ENCODE data around the gene ZNF618.

Gene ZNF618

DNA sequence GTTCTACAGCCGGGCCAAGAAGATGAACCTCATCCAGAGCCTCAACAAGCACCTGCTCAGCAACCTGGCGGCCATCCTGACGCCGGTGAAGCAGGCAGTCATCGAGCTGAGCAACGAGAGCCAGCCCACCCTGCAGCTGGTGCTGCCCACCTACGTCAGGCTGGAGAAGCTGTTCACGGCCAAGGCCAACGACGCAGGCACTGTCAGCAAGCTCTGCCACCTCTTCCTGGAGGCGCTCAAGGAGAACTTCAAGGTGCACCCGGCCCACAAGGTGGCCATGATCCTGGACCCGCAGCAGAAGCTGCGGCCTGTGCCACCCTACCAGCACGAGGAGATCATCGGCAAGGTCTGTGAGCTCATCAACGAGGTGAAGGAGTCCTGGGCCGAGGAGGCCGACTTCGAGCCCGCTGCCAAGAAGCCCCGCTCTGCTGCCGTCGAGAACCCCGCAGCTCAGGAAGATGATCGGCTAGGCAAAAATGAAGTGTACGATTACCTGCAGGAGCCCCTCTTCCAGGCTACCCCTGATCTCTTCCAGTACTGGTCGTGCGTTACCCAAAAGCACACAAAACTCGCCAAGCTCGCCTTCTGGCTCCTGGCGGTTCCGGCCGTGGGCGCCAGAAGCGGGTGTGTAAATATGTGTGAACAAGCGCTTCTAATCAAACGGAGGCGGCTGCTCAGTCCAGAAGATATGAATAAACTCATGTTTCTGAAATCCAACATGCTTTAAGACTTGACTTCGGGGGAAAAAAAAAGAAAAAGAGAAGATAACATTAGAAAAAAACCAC lies 173.5 kb downstream of the ZNF618 start:
- no peak for FAIRE-seq

GRCh38 chr9:114050226-114050568 lies 174.1 kb downstream of the ZNF618 start:
- no peak for FAIRE-seq

- FAIRE-seq, result no peak
Measured at GRCh38 chr9:114050646-114051045, 174.5 kb downstream of the ZNF618 start.

GRCh38 chr9:114051281-114051680 lies 175.2 kb downstream of the ZNF618 start:
- FAIRE-seq, result no peak

- FAIRE-seq, result no peak
Measured at GRCh38 chr9:114051706-114052105, 175.6 kb downstream of the ZNF618 start.

DNA sequence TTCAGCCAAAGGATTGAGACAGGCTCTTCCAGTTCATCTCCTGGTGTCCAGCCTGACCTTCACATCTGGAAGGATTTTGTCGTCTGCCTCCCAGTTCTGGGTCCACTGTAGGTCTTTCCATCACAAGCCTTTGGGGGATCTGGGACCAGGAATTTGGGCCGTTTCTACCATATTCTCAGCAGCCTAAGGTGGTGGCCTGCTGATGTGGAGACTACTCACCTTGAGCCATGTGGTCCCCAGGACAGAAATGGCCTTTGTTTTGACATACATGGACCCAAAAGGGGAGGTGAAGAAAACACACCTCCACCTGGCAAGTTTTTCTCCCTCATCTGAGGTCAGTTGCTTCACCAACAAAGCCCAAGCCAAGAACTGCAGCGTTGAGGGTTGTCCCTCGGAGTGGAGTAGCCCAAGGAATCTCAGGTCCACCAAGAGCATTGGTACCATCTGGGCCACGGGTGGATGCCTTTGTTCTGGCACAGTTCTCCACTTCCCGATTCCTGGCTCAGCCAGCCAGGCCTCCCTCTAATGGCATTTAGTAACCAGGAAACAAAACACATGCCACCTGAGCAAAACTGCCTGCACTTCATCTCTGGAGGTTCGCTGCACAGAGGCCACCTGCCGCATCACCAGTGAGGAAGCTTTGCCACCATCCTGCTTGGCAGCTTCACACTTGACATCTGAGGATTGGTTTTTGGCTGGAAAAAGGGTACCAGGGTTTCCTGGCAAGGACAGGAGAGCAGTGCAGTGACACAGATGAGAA lies 177.3 kb downstream of the ZNF618 start:
- no peak for FAIRE-seq

DNA sequence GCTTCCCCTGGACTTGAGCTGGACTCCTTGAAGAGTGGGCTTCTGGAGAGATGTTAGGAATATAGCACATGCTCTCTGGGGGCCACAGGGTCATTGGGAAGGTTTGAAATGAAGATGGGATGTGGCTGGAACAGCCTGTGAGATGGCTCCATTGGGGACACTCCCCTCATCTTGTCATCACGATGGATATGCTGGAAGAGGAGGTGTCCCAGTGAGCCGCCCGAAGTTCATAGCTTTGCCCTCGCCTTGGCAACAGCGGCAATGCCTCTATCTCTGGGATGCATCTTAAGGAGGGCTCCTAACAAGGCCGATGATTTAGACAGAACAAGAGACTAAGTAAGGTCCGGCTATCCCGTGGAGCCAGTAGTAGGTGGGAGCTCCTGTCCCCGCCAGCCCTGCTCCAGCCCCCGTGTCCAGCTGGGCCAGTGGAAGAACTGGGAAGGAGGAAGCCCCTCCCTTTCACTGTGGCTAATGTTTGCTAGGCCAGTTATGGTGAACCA lies 178.1 kb downstream of the ZNF618 start:
- FAIRE-seq, result no peak

- no peak for FAIRE-seq
Measured at GRCh38 chr9:114055061-114055460, 179.0 kb downstream of the ZNF618 start.

- no peak for FAIRE-seq
Measured at GRCh38 chr9:114055894-114056293, 179.8 kb downstream of the ZNF618 start.

DNA sequence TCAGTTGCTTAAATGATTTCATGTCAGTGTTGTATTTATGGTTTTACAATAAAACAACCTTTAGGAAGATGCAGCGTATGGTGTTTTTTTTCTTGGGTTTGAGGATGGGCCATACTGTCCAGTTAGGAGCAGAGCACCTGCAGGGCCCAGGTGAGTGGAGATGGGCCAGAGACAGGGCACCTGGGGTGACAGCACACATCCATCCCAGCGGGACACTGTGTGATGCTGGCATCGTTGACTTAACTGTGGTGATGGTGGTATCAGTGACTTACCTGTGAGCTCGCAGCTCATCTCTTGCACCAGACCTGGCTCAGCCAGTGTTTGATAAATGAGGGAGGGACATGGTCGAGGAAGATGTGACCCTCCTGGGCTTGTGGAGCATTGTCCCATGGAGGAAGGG lies 180.4 kb downstream of the ZNF618 start:
- FAIRE-seq, result no peak

- no peak for FAIRE-seq
Measured at GRCh38 chr9:114057161-114057885, 181.2 kb downstream of the ZNF618 start.

- FAIRE-seq, result no peak
Measured at GRCh38 chr9:114058688-114059046, 182.6 kb downstream of the ZNF618 start.

DNA sequence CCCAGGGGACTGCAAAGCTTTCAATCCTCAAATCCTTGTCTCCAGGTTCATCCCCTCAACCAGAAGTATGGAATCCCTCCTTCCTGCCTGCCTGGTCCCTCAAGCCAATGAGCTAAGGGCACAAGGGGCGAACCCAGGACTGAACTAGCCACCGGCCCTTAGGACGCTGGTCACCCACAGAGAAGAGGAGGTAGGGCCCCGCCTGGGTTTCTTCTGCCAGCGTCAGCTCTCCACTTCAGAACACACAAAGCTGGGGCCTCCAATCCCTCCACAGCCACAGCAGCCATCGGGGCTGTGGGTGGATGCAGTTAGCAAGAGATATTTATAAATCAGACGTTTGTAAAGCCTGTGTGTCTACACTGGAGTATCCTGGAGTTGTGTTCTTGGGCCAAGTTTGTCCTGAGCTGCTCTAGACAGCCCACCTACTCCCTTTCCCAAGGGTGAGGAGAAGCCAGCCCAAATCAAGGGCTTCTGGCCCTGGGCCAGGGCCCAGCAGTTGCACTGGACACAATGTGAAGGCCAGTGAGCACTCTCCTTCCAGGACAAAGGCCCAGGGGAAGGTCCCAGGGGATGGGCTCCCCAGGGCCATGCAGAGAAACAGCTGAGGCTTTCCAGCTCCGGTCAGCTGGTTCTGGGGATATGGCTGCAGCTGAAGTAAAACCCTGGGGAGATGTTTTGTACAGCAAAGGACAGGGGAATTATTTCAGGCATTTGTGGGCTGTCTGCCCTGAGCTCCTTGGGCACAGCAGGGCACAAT lies 183.1 kb downstream of the ZNF618 start:
- no peak for FAIRE-seq

GRCh38 chr9:114060070-114060469 lies 184.0 kb downstream of the ZNF618 start:
- no peak for FAIRE-seq

- no peak for FAIRE-seq
Measured at GRCh38 chr9:114060711-114061110, 184.6 kb downstream of the ZNF618 start.

- FAIRE-seq, result no peak
Measured at GRCh38 chr9:114061292-114061691, 185.2 kb downstream of the ZNF618 start.

DNA sequence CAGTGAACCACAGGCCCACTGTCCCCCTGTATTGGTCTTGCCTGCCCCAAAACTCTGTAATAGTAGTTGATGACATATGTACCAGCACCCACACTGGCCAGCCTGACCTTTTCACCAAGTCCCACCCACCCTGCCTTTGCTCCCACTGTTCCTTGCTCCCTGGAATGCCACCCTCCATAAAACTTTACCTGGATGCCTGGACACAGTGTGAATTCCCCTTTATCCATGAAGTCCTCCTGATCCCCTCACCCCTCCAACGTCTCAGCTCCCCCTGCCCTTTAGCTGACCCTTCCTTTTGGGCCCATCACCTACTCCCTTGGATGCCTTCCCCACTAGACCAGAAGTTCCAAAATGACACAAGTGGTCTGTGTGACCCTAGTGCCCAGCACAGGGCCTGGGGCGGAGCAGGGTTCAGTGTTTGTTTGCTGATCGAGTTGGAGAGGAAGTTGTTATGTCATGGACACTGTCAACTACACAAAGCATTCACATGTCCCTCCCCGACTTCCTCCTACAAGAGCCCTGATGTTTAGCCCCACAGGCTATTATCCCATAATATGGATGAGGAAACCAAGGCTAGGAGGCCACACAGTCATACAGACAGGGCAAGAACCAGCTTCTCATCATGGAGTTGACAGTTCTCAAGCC lies 185.8 kb downstream of the ZNF618 start:
- no peak for FAIRE-seq

GRCh38 chr9:114065304-114065703 lies 189.2 kb downstream of the ZNF618 start:
- no peak for FAIRE-seq

GRCh38 chr9:114069476-114070187 lies 193.5 kb downstream of the ZNF618 start:
- no peak for FAIRE-seq

- no peak for FAIRE-seq
Measured at GRCh38 chr9:114070188-114071103, 194.3 kb downstream of the ZNF618 start.

Data from TTC549 (cell line).